ENCODE data around the gene TSPAN5.
"Not testable (repeated sequence)": the region's sequence is repeated elsewhere in the genome, so short reads cannot be mapped to it uniquely, and the experiment has no call there.

TSPAN5 gene

DNA sequence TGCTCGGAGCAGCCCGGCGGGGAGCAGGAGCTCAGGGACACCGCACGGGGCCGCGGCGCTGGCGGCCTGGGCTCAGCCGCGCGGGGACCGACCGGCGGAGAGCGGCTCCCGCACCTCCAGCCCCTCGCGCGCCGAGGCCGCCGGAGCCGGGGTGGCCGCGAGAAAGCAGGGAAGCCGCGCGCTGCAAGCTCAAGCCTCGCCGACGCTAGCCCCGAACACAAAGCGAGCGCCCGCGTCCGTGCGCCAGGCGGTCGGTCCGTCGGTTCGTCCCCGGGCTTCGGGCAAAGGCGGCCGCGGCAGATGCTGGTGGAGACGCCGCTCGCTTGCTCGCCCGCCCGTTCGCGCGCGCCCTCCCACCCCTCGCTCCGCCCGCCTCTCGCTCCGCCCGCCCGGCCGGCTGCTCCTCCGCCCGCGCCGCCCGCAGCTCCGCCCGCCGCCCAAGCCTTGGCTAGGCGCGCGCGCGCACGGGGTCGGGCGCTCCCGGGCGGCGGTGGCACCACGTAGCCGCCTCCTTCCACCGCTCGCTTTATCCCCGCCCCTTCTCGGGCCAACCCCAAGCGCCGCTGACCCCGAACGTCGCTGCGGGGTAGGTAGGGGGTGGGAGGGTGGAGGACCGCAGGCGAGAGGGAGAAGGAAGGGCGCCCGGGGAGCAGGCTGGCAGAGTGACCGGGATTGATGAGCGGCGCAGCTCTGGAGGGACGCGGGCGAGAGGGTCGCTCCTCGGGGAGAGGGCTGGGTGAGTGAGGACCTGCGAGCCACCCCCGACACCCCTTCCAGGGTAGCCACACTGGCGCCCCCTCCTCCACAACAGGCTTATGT, at the start of gene TSPAN5:
TSPAN5 (minus strand) TSS at position 325 of the 819 bp plus-strand sequence.
- no peak for FAIRE-seq

DNA sequence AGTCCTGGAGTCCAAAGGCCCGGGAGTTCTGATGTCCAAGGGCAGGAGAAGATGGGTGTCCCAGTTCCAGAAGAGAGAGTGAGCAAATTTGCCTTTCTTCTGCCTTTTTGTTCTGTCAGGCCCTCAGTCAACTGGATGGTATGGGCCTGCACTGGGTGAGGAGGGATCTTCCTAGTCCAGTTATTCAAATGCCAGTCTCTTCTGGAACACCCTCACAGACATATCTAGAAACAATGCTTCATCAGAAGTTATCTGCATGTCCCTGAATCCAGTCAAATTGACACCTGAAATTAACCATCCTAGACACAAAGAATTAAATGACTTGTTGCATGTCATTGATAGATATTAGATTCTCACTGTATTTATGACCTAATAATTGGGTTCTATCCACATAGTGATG, 48.5 kb upstream of the TSPAN5 start:
- no peak for FAIRE-seq

DNA sequence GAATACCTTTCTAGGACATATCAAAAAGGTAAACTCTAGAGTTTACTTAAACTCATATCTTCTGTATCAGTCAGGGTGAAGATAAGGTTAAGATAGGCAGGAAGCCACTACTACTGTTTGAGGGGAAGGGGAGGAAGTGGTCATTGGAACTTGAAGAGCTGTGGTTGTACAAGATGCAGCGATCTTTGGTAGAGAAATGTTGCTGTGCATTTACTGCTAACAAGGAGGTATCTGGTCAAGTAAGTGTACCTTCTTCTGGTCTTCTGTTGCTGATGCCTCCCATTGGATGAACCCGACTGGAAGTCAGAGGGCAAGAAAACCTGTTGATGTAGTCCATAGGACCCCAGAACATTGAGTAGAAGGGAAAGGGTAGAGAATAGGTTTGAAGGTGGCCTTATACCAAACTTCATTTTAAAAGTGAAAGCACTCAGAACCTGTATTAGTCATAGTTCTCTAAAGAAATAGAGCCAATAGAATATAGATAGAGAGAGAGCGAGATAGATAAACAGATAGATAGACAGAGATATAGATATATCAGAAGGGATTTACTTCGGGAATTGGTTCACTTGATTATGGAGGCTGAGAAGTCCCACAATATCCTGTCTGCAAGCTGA, 47.9 kb upstream of the TSPAN5 start:
- FAIRE-seq: no peak

DNA sequence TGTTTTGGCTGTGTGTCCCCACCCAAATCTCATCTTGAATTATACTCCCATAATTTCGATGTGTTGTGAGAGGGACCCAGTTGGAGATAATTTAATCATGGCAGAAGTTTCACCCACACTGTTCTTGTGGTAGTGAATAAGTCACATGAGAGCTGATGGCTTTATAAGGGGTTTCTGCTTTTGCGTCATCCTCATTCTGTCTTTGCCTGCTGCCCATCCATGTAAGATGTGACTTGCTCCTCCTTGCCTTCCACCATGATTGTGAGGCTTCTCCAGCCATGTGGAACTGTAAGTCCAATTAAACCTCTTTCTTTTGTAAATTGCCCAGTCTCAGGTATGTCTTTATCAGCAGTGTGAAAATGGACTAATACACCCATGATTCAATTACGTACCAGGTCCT, 47.2 kb upstream of the TSPAN5 start:
- FAIRE-seq: not testable (repeated sequence)

DNA sequence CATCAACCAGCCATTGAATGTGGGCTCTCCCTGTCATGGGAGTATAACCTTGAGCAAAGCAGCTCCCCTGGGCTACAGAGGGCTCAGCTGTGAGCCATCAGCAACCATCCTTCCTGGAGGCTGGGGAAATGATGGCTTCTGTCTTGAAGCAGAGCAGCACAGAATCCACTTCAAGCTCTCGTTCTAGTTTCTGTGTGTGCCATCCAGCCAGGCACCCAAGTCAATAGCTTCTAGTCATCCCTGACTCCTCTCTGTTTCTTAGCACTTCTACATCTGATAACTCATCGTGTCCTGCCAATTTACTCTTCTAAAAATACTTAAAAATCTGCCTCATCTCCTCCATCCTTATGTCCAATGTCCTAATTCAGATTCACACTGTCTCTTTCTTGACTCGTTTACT, 42.2 kb upstream of the TSPAN5 start:
- no peak for FAIRE-seq

DNA sequence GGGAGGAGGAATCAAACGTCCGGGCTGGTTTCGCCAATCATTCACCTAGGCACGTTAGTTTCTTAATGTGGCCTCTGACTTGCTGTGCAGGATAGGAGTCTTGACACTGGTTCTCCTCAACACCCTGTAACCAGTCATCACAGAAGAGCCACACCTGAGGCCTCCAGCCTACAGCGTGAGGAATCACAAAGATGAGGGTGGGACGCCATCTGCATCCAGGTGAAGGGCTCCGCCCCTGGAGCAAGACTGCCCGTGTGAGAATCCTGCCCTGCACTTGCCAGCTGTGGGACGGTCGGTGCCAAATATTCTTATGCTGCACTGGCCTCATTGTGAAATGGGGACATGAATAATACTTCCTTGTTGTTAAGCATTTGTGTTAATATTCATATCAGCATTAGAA, 35.7 kb upstream of the TSPAN5 start:
- no peak for FAIRE-seq

DNA sequence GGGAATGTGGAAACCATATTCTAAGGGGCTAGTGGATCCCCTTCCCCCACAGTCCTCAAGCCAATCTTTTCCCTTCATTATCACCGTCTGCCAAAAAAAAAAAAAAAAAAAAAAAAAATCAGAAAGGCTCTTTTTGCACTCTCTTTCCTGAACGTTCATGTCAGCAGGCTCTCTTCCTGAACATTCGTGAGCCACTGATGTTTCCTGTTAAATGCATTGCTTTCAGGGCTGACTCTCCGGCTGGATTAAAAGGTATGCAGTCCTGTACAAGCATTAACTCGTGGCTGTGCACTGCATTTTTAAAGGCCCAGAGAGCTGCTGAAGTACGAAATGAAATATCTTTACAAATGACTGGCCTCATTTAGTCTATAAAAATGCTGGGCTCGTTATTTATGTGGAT, 34.0 kb upstream of the TSPAN5 start:
- no peak for FAIRE-seq

DNA sequence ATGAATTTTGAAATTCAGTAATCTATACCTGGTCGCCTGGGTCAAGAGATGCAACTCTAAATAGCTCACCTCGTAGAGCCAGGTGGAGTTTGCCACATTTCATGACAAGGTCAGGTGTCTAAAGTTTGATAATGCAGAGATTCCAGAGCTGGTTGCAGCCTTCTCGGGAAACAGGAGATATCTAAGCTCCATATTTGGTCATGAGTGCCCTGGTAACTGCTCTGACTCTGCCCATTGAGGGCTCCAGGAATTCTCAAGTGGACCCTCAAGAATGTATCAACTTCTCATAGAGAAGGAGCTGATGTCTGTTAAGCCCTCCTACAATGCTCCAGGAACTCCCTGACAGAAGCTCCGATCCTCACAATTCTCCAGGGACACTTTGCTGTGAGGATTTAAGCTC, 33.2 kb upstream of the TSPAN5 start:
- no peak for FAIRE-seq

DNA sequence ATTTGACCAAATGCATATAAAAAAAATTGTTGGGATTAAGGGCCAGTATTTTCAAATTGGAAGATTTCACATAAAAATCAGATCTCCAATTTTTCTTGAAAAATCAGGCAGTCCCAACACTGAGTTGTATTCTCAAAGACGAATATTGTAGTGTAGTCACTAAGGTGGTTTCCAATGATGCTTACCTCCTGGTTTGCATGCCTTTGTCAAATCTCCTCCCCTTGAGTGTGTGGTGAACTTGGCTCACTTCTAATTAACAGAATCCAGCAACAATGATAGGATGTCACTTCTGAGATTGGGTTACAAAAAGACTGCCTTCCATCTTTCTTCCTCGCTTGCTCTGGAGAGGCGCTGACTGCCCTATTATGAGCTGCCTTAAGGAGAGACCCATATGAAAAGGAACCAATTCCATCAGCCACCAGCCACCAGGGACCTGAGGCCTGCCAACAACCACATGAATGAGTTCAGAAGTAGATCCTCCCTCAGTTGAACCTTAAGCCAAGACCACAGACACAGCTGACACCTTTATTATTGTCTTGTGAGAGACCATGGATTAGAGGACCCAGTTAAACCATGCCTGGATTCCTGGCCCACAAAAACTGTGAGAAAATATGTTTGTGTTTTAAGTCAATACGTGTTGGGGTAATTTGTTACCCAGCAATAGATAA, 31.2 kb upstream of the TSPAN5 start:
- FAIRE-seq: no peak

DNA sequence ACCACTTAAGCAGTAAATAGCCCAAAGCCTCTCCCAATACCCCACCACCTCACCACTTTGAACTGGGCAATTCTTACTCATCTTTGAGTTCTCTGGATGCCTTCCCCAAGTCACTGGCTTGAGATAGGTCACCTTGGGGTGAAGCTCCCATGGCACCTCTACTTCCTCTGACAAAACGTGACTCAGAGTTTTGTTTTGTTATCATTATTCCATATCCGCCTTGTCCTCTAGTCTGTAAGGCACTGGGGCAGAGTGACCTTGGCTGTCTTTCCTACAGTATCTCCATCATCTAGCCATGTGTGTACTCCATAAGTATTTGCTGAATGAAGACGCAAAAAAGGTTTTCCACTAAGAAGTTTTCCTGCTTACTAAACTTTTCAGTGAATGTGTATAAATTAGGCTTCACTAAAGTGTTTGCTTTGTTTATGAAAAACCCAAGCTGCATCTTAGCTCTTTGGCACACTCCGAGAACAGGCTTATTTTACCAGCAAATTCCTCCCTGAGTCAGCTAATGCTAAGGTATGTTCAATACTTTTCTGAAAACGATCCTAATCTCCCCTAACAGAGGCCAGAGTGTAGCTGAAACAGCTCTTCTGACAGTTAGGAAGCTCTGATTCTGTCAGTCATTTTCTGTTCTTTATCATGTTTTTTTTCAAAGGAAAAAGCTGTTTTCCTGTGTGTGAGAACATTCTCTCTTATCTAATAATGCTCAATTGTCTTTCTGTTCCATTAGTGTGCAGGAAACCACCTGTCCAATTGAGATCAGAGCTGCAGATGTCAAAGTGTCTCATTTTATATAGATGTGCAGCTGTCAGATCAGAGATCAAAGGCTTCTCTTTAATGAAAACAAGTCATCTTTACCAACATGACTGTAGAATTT, 30.2 kb upstream of the TSPAN5 start:
- no peak for FAIRE-seq

DNA sequence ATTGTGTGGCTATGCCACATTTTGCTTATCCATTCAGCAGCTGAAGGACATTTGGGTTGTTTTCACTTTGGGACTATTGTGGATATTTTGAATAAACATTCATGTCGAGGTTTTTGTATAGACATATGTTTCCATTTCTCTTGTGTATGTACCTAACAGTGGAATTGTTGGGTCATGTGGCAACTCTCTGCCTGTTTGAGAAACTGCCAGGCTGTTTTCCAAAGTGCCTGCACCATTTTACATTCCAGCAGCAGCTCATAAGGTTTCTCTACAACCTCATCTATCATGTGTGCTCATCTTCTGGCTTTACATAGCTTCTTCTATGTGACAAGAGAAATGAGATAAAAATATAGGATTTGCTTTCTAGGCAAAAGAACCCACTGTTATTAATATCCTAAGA, 29.5 kb upstream of the TSPAN5 start:
- FAIRE-seq: no peak

DNA sequence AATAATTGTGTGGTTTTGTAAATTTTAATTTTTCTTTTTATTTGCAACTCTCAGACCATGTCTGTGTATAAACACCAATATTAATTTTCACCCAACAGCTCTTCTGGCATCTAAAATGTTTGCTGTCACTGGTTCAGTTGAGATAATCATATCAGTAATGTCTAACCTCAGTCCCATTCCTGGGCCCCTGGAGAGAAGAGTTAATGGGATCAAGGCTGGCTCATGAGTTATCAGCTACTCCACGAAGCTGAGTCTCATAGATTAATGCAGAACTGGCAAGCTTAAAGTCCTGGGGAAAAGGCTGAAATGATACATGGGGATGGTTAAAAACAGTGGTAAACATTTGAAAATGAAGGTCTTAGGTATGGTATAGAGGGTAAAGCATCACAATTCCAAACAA, 28.4 kb upstream of the TSPAN5 start:
- FAIRE-seq: no peak

DNA sequence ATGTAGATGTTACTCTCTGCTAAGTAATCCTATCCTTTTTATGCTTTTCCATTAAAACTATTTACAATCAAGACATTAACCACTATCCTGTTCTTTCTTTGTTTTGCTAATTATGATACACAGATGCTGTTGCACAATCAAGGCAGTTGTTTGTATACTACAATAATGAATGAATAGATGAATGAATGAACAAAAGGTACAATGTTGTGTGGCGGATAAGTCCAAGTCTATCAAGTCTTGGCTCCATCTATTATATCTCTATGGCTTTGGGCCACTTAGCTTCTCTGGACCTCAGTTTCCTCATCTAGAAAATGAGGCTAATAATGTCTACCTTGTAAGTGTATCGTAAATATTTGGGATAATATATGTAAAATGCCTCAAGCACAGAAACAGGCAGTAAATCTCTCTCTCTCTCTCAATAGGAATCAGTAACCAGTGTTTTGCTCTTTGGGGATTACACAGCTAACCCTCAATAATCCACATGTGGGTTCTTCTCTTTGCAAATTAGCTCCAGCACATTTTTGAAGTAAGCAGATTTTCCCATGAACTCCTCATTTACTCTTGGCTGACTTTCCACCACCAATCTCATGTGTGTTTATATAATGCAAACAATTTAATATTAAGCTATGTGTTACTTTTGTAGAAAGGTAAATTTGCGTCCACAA, 27.8 kb upstream of the TSPAN5 start:
- FAIRE-seq: no peak

DNA sequence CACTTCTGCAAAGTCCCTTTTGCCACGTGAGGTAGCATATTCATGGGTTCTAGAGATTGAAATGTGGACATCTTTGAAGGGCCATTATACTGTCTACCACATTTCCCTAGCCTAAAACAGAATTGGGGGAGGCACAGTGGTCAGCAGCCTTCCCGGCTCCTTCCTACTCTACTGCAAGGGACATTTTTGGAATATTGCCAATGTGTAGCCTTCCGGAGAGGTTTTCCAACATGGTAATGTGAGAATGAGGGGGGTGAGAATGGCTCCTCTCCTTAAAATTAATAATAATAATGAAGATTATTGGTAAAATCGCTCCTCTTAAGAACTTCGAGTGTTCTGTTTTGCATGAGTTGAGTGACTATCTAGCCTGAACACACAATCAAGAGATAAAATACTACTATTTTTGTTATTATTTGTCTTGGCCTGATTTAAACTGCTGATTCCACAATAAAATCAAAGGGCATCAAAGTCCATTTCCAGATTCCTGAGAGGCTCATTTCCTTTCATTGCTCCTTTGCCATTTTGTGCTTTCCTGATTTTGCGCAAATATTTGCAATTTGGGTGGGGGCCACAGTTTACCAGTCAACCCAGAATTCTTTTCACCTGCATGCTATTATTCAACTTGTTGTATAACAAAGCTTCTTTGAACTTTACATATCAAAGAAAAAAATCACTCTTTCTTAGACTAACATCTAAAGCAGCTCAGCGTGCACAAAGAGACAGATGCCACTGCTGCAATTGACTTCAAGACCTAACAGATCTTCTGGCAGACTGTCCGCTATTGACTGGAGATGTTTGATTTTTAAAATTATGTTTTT, 27.0 kb upstream of the TSPAN5 start:
- no peak for FAIRE-seq

DNA sequence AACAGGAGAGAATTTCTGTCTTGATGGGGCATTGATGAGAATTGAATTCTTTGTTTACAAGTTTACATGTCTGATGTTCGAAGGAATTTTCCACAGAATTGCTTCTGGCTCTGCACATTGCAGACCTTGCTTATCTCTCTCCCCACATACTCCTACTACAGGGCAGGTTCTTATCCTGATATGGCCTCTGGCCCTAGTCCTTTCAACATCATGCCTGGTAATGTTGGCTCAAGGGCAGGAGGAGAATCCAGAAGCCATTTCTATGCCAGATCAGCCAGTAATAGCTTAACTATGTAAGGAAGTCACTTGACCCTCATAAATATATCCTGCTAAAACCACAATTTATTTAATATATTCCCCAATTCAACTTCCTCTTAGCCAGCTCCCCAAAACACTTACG, 24.3 kb upstream of the TSPAN5 start:
- FAIRE-seq: no peak

DNA sequence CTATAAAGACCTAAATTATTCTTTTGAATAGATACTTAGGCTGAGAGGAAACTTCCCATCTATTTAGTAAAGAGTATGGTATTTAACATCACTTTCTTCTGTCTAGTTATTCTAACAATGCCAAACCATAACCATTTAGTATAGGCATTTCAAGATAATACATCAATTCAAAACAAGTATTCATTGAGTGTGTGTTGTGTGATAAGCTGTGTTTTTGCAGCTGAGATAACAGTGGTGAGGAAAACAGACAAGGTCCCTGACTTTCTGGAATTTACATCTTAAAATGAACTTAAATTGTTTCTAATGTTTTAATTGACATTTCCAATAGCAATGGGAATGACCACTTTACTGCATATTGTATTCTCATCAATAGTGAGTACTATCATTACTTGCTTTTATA, 22.4 kb upstream of the TSPAN5 start:
- no peak for FAIRE-seq

DNA sequence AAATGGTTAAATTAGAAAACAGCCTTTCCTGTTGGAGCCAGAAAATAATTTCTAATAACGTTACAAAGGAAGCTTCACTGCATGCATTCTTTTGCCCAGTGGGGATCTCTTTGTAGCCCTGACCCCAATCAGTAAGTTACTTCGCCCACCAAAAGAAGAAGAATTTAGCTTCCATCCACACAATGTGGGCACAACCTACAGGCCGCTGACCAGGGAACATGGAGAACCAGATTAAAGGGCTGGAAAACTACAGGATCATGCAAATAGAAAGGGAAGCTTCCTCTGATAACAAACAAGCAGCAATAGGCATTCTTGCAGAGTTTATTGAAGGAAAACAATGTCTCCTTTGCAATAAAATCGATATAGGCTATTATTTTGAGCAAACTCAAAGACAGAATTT, 21.3 kb upstream of the TSPAN5 start:
- FAIRE-seq: no peak

DNA sequence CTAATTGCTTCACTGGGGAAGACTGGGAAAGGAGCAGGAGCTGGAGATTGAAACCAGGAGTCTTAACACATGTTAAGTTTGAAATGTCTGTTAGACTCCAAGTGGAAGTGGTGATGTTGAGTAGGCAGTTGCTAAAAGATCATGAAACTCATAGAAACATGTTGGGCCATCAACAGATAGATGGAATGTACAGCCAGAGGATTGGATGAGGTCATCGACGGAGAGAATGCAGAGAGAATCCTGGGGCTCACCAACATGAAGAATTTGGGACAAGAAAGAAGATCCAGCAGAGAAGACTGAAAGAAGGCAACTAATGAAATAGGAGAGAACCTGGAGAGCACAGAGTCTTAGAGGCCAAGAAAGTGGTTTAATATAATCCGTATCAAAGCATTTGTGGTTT, 19.4 kb upstream of the TSPAN5 start:
- FAIRE-seq: no peak

DNA sequence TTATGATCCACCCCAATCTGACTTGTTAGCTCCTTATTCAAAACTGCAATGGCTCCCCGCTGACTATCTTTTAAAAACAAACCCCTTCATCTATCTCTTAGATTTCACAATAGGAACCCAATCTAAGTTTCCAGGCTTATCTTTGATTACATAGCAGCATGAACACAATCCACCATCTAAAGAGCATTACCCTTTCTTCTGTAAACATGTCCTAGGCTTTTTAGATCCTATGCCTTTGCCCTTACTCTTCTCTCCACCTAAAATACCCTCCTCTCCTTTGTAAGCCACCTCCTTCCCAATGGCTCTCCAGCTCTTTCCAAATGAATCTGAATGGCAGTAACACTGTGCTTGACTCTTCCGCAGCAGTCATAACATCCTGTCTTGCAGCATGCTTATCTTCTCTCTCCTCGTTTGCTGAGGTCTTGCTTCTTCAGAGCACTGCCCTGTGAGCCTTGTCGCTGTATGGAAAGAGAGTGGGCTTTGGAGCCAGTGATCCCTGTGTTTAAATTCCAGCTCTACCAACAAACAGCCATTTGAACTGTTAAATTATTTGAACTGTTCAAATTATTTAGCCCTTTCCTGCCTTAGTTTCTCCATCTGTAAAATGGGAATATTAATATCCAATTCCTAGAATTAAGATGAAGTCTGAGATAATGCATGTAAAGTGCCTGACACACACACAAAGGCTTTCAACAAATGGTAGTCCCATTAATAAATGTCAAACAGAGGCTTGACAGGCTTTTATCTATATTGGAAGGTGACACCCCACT, 16.2 kb upstream of the TSPAN5 start:
- no peak for FAIRE-seq

DNA sequence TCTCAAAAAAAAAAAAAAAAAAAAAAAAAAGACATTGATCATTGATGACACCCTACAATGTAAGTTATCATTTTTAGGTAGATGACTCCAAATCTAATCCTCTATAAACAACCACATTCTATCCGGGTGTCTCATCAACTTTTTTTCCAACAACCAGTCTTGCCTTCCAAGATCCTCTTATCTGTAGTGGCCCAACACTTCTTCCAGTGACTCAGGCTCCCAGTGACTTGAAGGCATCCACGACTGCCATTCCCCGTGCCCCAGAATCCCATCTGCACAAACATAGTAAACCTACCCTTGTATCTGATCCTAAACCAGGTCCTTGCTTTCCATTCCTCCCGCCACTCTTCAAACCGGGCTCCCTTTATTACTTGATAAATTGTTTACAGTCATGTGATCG, 15.6 kb upstream of the TSPAN5 start:
- no peak for FAIRE-seq

DNA sequence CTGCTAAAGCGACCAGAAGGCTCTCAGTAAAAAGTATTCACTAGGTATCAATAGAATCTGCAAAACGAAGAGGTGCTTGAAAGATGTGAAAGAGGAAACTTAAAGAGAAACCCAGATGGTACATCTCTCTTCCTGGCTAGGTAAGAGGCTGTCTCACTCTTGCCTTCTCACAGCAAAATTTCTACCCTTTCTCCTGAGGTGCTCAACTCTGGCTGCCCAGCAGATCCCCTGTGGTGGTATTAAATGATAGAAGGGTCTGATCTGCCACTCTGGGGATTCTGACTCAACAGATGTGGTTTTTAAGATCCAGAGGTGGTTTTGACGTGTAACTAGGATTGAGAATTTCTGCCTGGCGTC, 14.9 kb upstream of the TSPAN5 start:
- no peak for FAIRE-seq
